AG04449 (cell line): Measurements from ENCODE around the gene RABGGTA.

Experiments used
- CTCF ChIA-PET: fragments of 350-600 bp; formaldehyde crosslinking; extraction: SDS; loops from one replicate; lab custom pipeline; 2021; ENCODE audit warnings: antibody characterized with exemption; lab: Yijun Ruan, JAX
- POLR2A ChIA-PET: fragments of 400-600, 350-600 bp; formaldehyde crosslinking; extraction: SDS; loops from one replicate; lab custom pipeline; 2020; ENCODE audit warnings: antibody characterized with exemption, inconsistent platforms; lab: Yijun Ruan, JAX
- DNase-seq: peaks from one replicate; pipeline ENCODE4 v3.0.0-alpha.2; 2010; ENCODE audit warnings: low read depth, low spot score
- H3K4me3 ChIP-seq: 2 replicates; pipeline ENCODE4 v1.5.1; 2011; ENCODE audit warnings: low read depth, mild to moderate bottlenecking, control low read depth, low read length
- TF ChIP-seq, protein P1 (sequence below): IDR thresholded peaks from one replicate; pipeline ENCODE4 v1.5.1; 2011; ENCODE audit warnings: mild to moderate bottlenecking, moderate library complexity, low read length, control low read depth, inconsistent platforms; ENCODE audit not compliant: insufficient read depth; ENCODE audit errors: missing control alignments

The RABGGTA gene

DNA sequence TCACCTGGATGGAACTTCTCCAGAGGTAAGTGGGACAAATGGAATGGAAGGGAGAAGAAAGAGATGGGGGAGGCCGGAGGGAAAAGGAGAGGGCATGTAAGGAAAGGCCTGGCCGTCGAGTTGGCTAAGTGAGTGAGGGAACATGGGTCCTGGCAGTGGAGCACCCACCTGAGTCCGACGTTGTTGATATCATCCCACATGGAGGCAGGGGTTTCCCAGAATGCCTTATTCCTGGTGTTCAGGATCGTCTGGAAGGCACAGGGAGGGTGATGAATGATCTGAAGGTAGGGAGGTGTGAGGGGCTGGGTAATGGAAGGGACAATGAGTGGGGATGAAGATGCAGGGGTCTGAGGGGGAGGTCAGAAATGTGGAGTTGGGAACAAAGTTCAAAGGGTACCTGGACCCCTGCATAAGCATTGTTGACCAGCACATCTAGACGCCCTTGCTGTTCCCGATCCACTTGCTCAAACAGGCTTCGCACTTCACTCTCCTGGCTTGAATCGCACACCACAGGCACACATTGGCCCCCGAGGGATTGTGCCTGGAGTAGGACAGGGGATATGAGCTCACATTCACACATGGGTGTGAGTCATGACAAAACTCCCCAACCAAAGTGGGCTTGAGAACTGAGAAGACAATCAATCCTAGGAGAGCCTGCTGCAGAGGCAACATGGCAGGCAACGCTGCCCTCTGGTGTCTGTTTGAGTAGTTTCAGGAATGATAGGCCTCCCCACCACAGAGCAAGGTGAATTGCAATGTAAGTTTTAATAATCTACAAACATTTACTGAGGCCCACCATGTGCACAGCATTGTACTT lies 25.2 kb upstream of the RABGGTA start:
- peak; percentile 79 for DNase-seq
- CTCF ChIA-PET = interaction anchor here (0.6 to 21.1 kb wide), 45 partner anchors 10 to 245 kb away, joined by 3 to 688 read pairs (median 7); partner anchors contain the start of genes ADCY4, CARMIL3, CBLN3 and CHMP4A
- POLR2A ChIA-PET = interaction anchor here (0.6 to 4.1 kb wide), 4 partner anchors 54 to 101 kb away, joined by 3 to 26 read pairs (median 4); partner anchors contain the start of genes CHMP4A, TINF2 and TM9SF1
- no peak overlapping the region for H3K4me3 ChIP-seq
- TF ChIP-seq, protein P1, sequence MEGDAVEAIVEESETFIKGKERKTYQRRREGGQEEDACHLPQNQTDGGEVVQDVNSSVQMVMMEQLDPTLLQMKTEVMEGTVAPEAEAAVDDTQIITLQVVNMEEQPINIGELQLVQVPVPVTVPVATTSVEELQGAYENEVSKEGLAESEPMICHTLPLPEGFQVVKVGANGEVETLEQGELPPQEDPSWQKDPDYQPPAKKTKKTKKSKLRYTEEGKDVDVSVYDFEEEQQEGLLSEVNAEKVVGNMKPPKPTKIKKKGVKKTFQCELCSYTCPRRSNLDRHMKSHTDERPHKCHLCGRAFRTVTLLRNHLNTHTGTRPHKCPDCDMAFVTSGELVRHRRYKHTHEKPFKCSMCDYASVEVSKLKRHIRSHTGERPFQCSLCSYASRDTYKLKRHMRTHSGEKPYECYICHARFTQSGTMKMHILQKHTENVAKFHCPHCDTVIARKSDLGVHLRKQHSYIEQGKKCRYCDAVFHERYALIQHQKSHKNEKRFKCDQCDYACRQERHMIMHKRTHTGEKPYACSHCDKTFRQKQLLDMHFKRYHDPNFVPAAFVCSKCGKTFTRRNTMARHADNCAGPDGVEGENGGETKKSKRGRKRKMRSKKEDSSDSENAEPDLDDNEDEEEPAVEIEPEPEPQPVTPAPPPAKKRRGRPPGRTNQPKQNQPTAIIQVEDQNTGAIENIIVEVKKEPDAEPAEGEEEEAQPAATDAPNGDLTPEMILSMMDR = peak; percentile 79

GRCh38 chr14:24293525-24293924 lies 22.1 kb upstream of the RABGGTA start:
- ChIA-PET CTCF (interaction anchor here (1.0 to 5.2 kb wide), 4 partner anchors 11 to 61 kb away, joined by 4 to 34 read pairs (median 14); partner anchors contain the start of genes CIDEB, GMPR2 and TINF2), POLR2A (interaction anchor here (0.6 kb wide), 1 partner anchor 51 kb away, joined by 3 read pairs; the partner anchor contains the start of gene TINF2)
- no peak overlapping the region for H3K4me3 ChIP-seq
- TF ChIP-seq, protein P1 = no peak
- no peak for DNase-seq

GRCh38 chr14:24292118-24292807 lies 20.9 kb upstream of the RABGGTA start:
- no peak for DNase-seq
- CTCF ChIA-PET = interaction anchor here (1.0 to 5.2 kb wide), 7 partner anchors 9 to 76 kb away, joined by 3 to 34 read pairs (median 4); partner anchors contain the start of genes CIDEB, GMPR2, MDP1 and TINF2
- TF ChIP-seq, protein P1 = no peak
- H3K4me3 ChIP-seq = no peak overlapping the region
- POLR2A ChIA-PET = no interaction called here

DNA sequence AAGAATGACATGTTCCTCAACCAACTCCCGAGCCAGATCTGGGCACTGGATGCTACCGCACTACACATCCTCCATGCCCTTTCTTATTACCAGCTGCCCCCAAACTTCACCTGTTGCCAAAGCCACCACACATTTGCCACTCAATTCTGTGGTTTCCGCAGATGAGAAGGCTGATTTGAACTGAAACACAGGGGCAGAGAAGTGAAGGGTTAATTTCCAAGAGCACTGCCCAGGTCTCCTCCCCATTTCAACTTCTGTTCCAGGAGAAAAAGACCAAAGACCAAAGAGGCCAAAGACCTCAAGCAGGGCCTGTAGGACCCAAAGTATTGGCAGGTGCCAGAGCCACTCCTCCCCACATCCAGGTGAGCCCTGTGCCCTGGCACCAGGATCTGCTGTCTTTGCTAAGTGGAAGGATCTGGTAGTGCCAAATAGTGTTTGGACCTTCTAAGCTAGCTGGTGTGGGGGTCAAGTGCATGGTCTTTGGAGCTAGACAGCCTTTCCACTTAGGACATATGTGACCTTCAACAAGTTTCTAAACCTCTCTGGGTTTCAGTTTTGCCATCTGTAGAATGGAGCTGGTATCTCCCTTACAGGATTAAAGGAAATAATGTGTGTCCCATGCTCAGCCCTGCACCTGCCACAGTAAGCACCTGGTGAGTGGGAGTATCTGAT lies 20.2 kb upstream of the RABGGTA start:
- ChIA-PET POLR2A (no interaction called here), CTCF (interaction anchor here (1.6 to 5.2 kb wide), 5 partner anchors 9 to 76 kb away, joined by 4 to 34 read pairs (median 13); partner anchors contain the start of genes CIDEB, MDP1 and TINF2)
- H3K4me3 ChIP-seq = no peak overlapping the region
- DNase-seq = no peak
- TF ChIP-seq, protein P1 = no peak

GRCh38 chr14:24290746-24291145 lies 19.3 kb upstream of the RABGGTA start:
- CTCF ChIA-PET = interaction anchor here (0.9 to 5.2 kb wide), 4 partner anchors 8 to 48 kb away, joined by 3 to 34 read pairs (median 6); partner anchors contain the start of genes CIDEB and TINF2
- POLR2A ChIA-PET = no interaction called here
- TF ChIP-seq, protein P1 = no peak
- no peak overlapping the region for H3K4me3 ChIP-seq
- no peak for DNase-seq
